Erythroblast (primary cell): ENCODE results near the gene TUBA3C.

Source experiments
- GATA1 ChIP-seq: IDR thresholded peaks from 2 replicates; pipeline ENCODE4 v1.6.1; 2011; ENCODE audit warnings: low read depth, mild to moderate bottlenecking, control low read depth, low read length, moderate library complexity
- POLR2A ChIP-seq: IDR thresholded peaks from 2 replicates; pipeline ENCODE4 v1.6.1; 2011; ENCODE audit warnings: mild to moderate bottlenecking, low read length

DNA sequence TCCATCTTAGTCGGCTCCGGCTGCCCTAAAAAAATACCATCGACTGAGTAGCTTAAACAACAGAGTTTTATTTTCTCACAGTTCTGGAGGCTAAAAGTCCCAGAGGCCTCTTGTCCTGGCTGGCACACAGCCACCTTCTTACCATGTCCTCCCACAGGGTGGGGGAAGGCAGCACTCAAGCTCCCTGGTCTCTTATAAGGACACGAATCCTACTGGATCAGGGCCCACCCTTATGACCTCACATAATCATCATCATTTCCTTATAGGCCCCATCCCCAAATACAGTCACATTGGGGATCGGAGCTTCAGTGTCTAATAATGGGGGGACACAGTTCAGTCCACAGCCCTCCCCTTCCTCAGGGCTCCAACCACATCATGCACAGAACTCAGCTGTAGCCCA, 2.6 kb upstream of the TUBA3C start:
- TF ChIP-seq POLR2A (no peak), GATA1 (no peak)
